H1 (cell line): ENCODE results near the gene ZFR. TPM values are rescaled to one million over a fixed set of nuclear protein-coding genes. Genes with fewer than 3 reads are reported as not detected.

Experiments
- CBX5 ChIP-seq: fragments of 300-800, 300-1000 bp; sonication (generic); IDR thresholded peaks from 2 replicates; pipeline ENCODE4 v1.7.1; 2016; ENCODE audit warnings: antibody characterized with exemption, low read length, low read depth
- CEBPB ChIP-seq: IDR thresholded peaks from 2 replicates; pipeline ENCODE4 v1.6.1; 2012; ENCODE audit warnings: low read depth, low read length
- GTF2F1 ChIP-seq: IDR thresholded peaks from 2 replicates; pipeline ENCODE4 v1.6.1; 2012; ENCODE audit warnings: low read depth, low read length, improper control_type of control experiment, borderline replicate concordance
- KDM1A ChIP-seq: fragments of 200-600, 300-600 bp; sonication (generic); IDR thresholded peaks from 2 replicates; pipeline ENCODE4 v1.7.1; 2016; ENCODE audit warnings: mild to moderate bottlenecking, low read length, borderline replicate concordance
- RXRA ChIP-seq: IDR thresholded peaks from 2 replicates; pipeline ENCODE4 v1.6.1; 2011; ENCODE audit warnings: low read depth, mild to moderate bottlenecking, low read length, moderate library complexity; ENCODE audit not compliant: insufficient read depth
- TBP ChIP-seq: IDR thresholded peaks from 2 replicates; pipeline ENCODE4 v1.6.1; 2011; ENCODE audit warnings: low read depth, low read length, improper control_type of control experiment
- TEAD4 ChIP-seq: IDR thresholded peaks from 2 replicates; pipeline ENCODE4 v1.6.1; 2012; ENCODE audit warnings: low read depth, low read length, inconsistent platforms, mixed read lengths
- polyA plus RNA-seq, 7 experiments: library from polyadenylated mRNA; depleted of rRNA in 3 of 7; stranded (reverse) in 5 of 7; unstranded in 2 of 7; fragments of >200 nt in 5 of 7; fragments of 200-250 nt in 2 of 7; gene quantifications; 1 replicate in 5 of 7; 2 replicates in 1 of 7; 4 replicates in 1 of 7; pipeline versions ENCODE4 v1.2.1 to v1.2.3, GENCODE V29; 2011 to 2013; ENCODE audit warnings: missing spikeins in 2 of 7, mixed read lengths in 2 of 7
- total RNA-seq: library from RNA; stranded (reverse); fragmentation: NEBNext Ultra II Directional; extraction: Animal tissue kit (Norgen Biotek cat#: 25700); gene quantifications from 2 replicates; pipeline ENCODE4 v1.2.1, GENCODE V29; 2021
- TF ChIP-seq, protein P1 (sequence below), 3 experiments: IDR thresholded peaks; 1 replicate in 2 of 3; 2 replicates in 1 of 3; pipeline versions ENCODE4 v1.5.1 to v1.6.1; 2011; ENCODE audit warnings: low read length in 3 of 3, mild to moderate bottlenecking in 3 of 3, inconsistent platforms in 2 of 3, low read depth in 1 of 3, moderate library complexity in 1 of 3; ENCODE audit not compliant: insufficient read depth in 1 of 3; ENCODE audit errors: control extremely low read depth in 1 of 3

ZFR gene
- total and polyA plus RNA-seq, 2 of the 8 experiments (the other 6 are each of a cell fraction or from before 2014, with no cell fraction given) = 68.8 to 92.7 TPM

DNA sequence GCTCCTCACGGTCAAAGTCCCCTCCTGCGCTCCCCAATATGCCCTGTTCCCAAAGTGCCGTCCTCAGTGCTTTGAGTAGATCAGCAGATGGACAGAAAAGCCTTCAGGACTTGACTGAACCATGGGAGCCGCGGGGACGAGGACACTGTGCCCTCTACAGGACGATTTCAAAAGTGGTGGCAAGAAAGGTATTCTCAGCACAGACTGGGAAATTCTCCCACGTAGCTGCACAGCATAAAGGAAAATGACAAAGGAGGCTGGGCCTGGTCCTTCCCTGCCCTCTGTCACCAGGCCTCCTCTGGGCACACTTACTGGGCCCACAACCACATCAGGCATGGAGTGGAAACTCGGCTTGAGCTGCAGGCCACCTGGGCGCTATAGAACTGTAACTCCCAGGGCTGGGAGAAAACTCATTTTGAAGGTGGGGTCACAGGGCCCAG, 115.1 kb downstream of the ZFR start (continued):
- TF ChIP-seq CBX5 (no peak), TEAD4 (0 out of 2 replicates have a peak, but pooled peaks have one; percentile 45), RXRA (no peak), GTF2F1 (no peak), KDM1A (peak; percentile 23; the same call in 1 of the 2 replicates), CEBPB (0 out of 2 replicates have a peak, but pooled peaks have one; percentile 22), TBP (no peak)
- TF ChIP-seq, protein P1, sequence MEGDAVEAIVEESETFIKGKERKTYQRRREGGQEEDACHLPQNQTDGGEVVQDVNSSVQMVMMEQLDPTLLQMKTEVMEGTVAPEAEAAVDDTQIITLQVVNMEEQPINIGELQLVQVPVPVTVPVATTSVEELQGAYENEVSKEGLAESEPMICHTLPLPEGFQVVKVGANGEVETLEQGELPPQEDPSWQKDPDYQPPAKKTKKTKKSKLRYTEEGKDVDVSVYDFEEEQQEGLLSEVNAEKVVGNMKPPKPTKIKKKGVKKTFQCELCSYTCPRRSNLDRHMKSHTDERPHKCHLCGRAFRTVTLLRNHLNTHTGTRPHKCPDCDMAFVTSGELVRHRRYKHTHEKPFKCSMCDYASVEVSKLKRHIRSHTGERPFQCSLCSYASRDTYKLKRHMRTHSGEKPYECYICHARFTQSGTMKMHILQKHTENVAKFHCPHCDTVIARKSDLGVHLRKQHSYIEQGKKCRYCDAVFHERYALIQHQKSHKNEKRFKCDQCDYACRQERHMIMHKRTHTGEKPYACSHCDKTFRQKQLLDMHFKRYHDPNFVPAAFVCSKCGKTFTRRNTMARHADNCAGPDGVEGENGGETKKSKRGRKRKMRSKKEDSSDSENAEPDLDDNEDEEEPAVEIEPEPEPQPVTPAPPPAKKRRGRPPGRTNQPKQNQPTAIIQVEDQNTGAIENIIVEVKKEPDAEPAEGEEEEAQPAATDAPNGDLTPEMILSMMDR (IDR thresholded peaks at IDR 0.05; ENCODE audit: control extremely low read depth in 1 of 3, insufficient read depth in 1 of 3, low read depth in 1 of 3, low read length in 3 of 3) = peak; percentile 78 to 87 (median 81)
